GM23338 (cell line): Measurements from ENCODE around the gene SLC39A10. TPM values are rescaled to one million over a fixed set of nuclear protein-coding genes. Genes with fewer than 3 reads are reported as not detected.

Source experiments
- ATAC-seq: fragments of 200-7000 bp; cut with Tn5 transposase; 3 replicates; pipeline ENCODE4 v1.9.1; 2020
- DNase-seq: peaks from one replicate; pipeline ENCODE4 v3.0.0-alpha.2; 2015; ENCODE audit warnings: low spot score
- H2AFZ ChIP-seq: fragments of 200-600 bp; sonication (generic); 2 replicates; pipeline ENCODE4 v1.8.0; 2016; ENCODE audit warnings: antibody characterized with exemption, mild to moderate bottlenecking, moderate library complexity
- H3F3A ChIP-seq: fragments of 200-600 bp; sonication (generic); replicated peaks from 2 replicates; pipeline ENCODE4 v1.8.0; 2017; ENCODE audit warnings: antibody characterized with exemption, mixed run types, low read depth
- H3K27ac ChIP-seq: fragments of 200-600 bp; sonication (generic); 2 replicates; pipeline ENCODE4 v1.6.1; 2016; ENCODE audit warnings: low read depth
- H3K27me3 ChIP-seq: fragments of 200-600 bp; sonication (generic); 2 replicates; pipeline ENCODE4 v1.8.0; 2016; ENCODE audit warnings: mild to moderate bottlenecking, mixed run types, moderate library complexity; ENCODE audit not compliant: insufficient read depth
- H3K36me3 ChIP-seq: fragments of 200-600 bp; sonication (generic); 2 replicates; pipeline ENCODE4 v1.8.0; 2016; ENCODE audit warnings: mild to moderate bottlenecking; ENCODE audit not compliant: insufficient read depth
- H3K4me1 ChIP-seq: fragments of 200-600 bp; sonication (generic); 2 replicates; pipeline ENCODE4 v1.8.0; 2016; ENCODE audit warnings: mild to moderate bottlenecking, moderate library complexity; ENCODE audit not compliant: insufficient read depth
- H3K4me2 ChIP-seq: fragments of 200-600 bp; sonication (generic); 2 replicates; pipeline ENCODE4 v1.7.1; 2017; ENCODE audit warnings: mixed run types
- H3K4me3 ChIP-seq: fragments of 200-600 bp; sonication (generic); 2 replicates; pipeline ENCODE4 v1.6.1; 2016; ENCODE audit warnings: mixed run types
- H3K79me2 ChIP-seq: fragments of 200-600 bp; sonication (generic); replicated peaks from 2 replicates; pipeline ENCODE4 v1.8.0; 2017; ENCODE audit warnings: mild to moderate bottlenecking; ENCODE audit not compliant: insufficient read depth
- H3K9me2 ChIP-seq: fragments of 200-600 bp; sonication (generic); 2 replicates; pipeline ENCODE4 v1.8.0; 2017; ENCODE audit not compliant: insufficient read depth
- H4K20me1 ChIP-seq: fragments of 200-600 bp; sonication (generic); replicated peaks from 2 replicates; pipeline ENCODE4 v1.8.0; 2017; ENCODE audit warnings: mild to moderate bottlenecking; ENCODE audit not compliant: insufficient read depth
- H3K27ac Mint-ChIP-seq: 2 replicates; pipeline ENCODE4 v1.8.0; 2020; ENCODE audit warnings: inconsistent platforms, mild to moderate bottlenecking, moderate library complexity, mixed read lengths
- H3K27me3 Mint-ChIP-seq: 3 replicates; pipeline ENCODE4 v1.8.0; 2022; ENCODE audit warnings: low read depth, mild to moderate bottlenecking, moderate library complexity, mixed read lengths, inconsistent platforms; ENCODE audit not compliant: insufficient read depth, poor library complexity
- H3K36me3 Mint-ChIP-seq: 3 replicates; pipeline ENCODE4 v1.8.0; 2021; ENCODE audit warnings: low read depth, mild to moderate bottlenecking, inconsistent platforms, moderate library complexity, mixed read lengths
- H3K4me1 Mint-ChIP-seq: 3 replicates; pipeline ENCODE4 v1.8.0; 2020; ENCODE audit warnings: mild to moderate bottlenecking, inconsistent platforms, mixed read lengths
- H3K4me3 Mint-ChIP-seq: 3 replicates; pipeline ENCODE4 v1.8.0; 2021; ENCODE audit warnings: moderate library complexity, mild to moderate bottlenecking, inconsistent platforms, mixed read lengths
- H3K9me3 Mint-ChIP-seq: 3 replicates; pipeline ENCODE4 v1.8.0; 2020; ENCODE audit warnings: moderate library complexity, mild to moderate bottlenecking, inconsistent platforms, mixed read lengths
- CREB1 ChIP-seq: fragments of 250-450 bp; sonication (Bioruptor Pico); IDR thresholded peaks from 2 replicates; pipeline ENCODE4 v1.5.0; 2020; ENCODE audit warnings: low read depth, mild to moderate bottlenecking, moderate library complexity
- CTCF ChIP-seq, 2 experiments: fragments of 200-600 bp in 1 of 2; sonication (generic) in 1 of 2; conservative IDR thresholded peaks; 2 replicates each; pipeline versions ENCODE4 v1.5.1 to v1.6.1; 2016 to 2017; ENCODE audit warnings: antibody characterized with exemption in 2 of 2, low read depth in 2 of 2, mild to moderate bottlenecking in 2 of 2, moderate library complexity in 1 of 2
- ETS1 ChIP-seq: IDR thresholded peaks from 2 replicates; pipeline ENCODE4 v1.6.1; 2016; ENCODE audit warnings: antibody characterized with exemption
- EZH2 ChIP-seq: fragments of 200-600 bp; sonication (generic); IDR thresholded peaks from one replicate; pipeline ENCODE4 v1.8.0; 2017; ENCODE audit warnings: antibody characterized with exemption, mild to moderate bottlenecking, low read depth; ENCODE audit not compliant: unreplicated experiment
- EZH2phosphoT487 ChIP-seq: fragments of 200-600 bp; sonication (generic); IDR thresholded peaks from one replicate; pipeline ENCODE4 v1.8.1; 2018; ENCODE audit warnings: antibody characterized with exemption; ENCODE audit not compliant: unreplicated experiment
- JUNB ChIP-seq: IDR thresholded peaks from one replicate; pipeline ENCODE4 v1.6.1; 2016; ENCODE audit warnings: antibody characterized with exemption; ENCODE audit not compliant: unreplicated experiment
- NANOG ChIP-seq: IDR thresholded peaks from 2 replicates; pipeline ENCODE4 v1.6.1; 2016; ENCODE audit warnings: antibody characterized with exemption, borderline replicate concordance
- POLR2AphosphoS5 ChIP-seq: IDR thresholded peaks from 2 replicates; pipeline ENCODE4 v1.6.1; 2016; ENCODE audit warnings: antibody characterized with exemption, low read depth
- REST ChIP-seq: IDR thresholded peaks from one replicate; pipeline ENCODE4 v1.6.1; 2018; ENCODE audit warnings: antibody characterized with exemption; ENCODE audit not compliant: unreplicated experiment
- STAT1 ChIP-seq: IDR thresholded peaks from one replicate; pipeline ENCODE4 v1.6.1; 2016; ENCODE audit warnings: antibody characterized with exemption; ENCODE audit not compliant: unreplicated experiment
- ZNF114 ChIP-seq: fragments of 250-450 bp; sonication (Bioruptor Pico); IDR thresholded peaks from 2 replicates; pipeline ENCODE4 v1.5.0; 2020; ENCODE audit warnings: mild to moderate bottlenecking, moderate library complexity
- ZNF331 ChIP-seq: fragments of 250-450 bp; sonication (Bioruptor Pico); IDR thresholded peaks from 2 replicates; pipeline ENCODE4 v1.5.0; 2020; ENCODE audit warnings: low read depth, mild to moderate bottlenecking, moderate library complexity
- polyA plus RNA-seq: library from polyadenylated mRNA; unstranded; fragments of >200 nt; fragmentation: Nextera tagmentation; extraction: Ambion mirVana; gene quantifications from 2 replicates; pipeline ENCODE4 v1.2.1, GENCODE V29; 2016
- total RNA-seq: library from RNA; depleted of rRNA; stranded (reverse); fragments of >200 nt; shearing (Covaris generic); gene quantifications from 2 replicates; pipeline ENCODE4 v1.2.3, GENCODE V29; 2014
- TF ChIP-seq, protein P1 (sequence below): fragments of 250-450 bp; sonication (Bioruptor Pico); IDR thresholded peaks from 2 replicates; pipeline ENCODE4 v1.5.0; 2020; ENCODE audit warnings: mild to moderate bottlenecking, moderate library complexity

SLC39A10 gene
- total and polyA plus RNA-seq, 2 experiments from 2014 or later = 261 to 356 TPM

DNA sequence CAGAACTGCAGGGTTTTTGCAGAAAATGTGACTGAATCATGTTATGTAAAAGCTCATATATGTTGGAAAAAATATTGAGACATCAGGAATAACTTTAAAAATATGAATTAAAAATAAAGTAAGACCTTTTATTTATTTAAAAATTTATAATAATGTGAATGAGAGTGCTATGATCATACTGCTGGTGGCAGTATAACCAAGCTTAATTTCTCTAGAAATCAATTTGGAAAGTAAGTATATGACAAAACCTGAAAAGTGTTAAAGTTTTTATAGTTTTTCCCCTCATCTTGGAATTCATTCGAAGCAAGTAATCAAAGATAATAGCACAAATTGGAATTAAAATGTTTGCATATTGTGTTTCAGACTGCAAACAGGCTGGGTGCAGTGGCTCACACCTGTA is 7.5 kb downstream of the SLC39A10 start:
- H3K36me3 ChIP-seq = no peaks in the 10 kb centered on the region
- H3K27ac ChIP-seq = no peak overlapping the region
- no peak; a peak in 1 of 4 replicates for TF ChIP-seq CTCF (conservative IDR thresholded peaks at IDR 0.05; ENCODE audit: low read depth in 2 of 2)
- no peak for TF ChIP-seq JUNB
- no peak for TF ChIP-seq ETS1
- no peak for TF ChIP-seq ZNF114 (CRISPR knock-in tag)
- TF ChIP-seq ZNF331 = no peak
- TF ChIP-seq EZH2phosphoT487 = no peak
- no peak for TF ChIP-seq NANOG
- no peak for TF ChIP-seq POLR2AphosphoS5
- no peak for TF ChIP-seq STAT1
- TF ChIP-seq, protein P1, sequence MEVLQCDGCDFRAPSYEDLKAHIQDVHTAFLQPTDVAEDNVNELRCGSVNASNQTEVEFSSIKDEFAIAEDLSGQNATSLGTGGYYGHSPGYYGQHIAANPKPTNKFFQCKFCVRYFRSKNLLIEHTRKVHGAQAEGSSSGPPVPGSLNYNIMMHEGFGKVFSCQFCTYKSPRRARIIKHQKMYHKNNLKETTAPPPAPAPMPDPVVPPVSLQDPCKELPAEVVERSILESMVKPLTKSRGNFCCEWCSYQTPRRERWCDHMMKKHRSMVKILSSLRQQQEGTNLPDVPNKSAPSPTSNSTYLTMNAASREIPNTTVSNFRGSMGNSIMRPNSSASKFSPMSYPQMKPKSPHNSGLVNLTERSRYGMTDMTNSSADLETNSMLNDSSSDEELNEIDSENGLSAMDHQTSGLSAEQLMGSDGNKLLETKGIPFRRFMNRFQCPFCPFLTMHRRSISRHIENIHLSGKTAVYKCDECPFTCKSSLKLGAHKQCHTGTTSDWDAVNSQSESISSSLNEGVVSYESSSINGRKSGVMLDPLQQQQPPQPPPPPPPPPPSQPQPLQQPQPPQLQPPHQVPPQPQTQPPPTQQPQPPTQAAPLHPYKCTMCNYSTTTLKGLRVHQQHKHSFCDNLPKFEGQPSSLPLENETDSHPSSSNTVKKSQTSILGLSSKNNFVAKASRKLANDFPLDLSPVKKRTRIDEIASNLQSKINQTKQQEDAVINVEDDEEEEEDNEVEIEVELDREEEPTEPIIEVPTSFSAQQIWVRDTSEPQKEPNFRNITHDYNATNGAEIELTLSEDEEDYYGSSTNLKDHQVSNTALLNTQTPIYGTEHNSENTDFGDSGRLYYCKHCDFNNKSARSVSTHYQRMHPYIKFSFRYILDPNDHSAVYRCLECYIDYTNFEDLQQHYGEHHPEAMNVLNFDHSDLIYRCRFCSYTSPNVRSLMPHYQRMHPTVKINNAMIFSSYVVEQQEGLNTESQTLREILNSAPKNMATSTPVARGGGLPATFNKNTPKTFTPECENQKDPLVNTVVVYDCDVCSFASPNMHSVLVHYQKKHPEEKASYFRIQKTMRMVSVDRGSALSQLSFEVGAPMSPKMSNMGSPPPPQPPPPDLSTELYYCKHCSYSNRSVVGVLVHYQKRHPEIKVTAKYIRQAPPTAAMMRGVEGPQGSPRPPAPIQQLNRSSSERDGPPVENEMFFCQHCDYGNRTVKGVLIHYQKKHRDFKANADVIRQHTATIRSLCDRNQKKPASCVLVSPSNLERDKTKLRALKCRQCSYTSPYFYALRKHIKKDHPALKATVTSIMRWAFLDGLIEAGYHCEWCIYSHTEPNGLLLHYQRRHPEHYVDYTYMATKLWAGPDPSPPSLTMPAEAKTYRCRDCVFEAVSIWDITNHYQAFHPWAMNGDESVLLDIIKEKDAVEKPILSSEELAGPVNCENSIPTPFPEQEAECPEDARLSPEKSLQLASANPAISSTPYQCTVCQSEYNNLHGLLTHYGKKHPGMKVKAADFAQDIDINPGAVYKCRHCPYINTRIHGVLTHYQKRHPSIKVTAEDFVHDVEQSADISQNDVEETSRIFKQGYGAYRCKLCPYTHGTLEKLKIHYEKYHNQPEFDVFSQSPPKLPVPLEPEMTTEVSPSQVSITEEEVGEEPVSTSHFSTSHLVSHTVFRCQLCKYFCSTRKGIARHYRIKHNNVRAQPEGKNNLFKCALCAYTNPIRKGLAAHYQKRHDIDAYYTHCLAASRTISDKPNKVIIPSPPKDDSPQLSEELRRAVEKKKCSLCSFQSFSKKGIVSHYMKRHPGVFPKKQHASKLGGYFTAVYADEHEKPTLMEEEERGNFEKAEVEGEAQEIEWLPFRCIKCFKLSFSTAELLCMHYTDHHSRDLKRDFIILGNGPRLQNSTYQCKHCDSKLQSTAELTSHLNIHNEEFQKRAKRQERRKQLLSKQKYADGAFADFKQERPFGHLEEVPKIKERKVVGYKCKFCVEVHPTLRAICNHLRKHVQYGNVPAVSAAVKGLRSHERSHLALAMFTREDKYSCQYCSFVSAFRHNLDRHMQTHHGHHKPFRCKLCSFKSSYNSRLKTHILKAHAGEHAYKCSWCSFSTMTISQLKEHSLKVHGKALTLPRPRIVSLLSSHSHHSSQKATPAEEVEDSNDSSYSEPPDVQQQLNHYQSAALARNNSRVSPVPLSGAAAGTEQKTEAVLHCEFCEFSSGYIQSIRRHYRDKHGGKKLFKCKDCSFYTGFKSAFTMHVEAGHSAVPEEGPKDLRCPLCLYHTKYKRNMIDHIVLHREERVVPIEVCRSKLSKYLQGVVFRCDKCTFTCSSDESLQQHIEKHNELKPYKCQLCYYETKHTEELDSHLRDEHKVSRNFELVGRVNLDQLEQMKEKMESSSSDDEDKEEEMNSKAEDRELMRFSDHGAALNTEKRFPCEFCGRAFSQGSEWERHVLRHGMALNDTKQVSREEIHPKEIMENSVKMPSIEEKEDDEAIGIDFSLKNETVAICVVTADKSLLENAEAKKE (CRISPR knock-in tag) = no peak
- TF ChIP-seq REST = no peak
- TF ChIP-seq CREB1 = no peak
- TF ChIP-seq EZH2 = no peak
- H3K4me2 ChIP-seq = no peak overlapping the region
- peaks cover 100% of the 10 kb centered on the region for H3K79me2 ChIP-seq
- H3K9me2 ChIP-seq = no peaks in the 10 kb centered on the region
- ATAC-seq = no peak
- no peak overlapping the region for H2AFZ ChIP-seq
- Mint-ChIP-seq H3K27ac (no peak overlapping the region), H3K36me3 (no peaks in the 10 kb centered on the region), H3K4me3 (no peak overlapping the region), H3K9me3 (no peaks in the 10 kb centered on the region), H3K27me3 (peaks cover 1% of the 10 kb centered on the region), H3K4me1 (peaks cover 35% of the 10 kb centered on the region)
- DNase-seq = no peak
- H4K20me1 ChIP-seq = peaks cover 24% of the 10 kb centered on the region; the same call in 1 of the 2 replicates
- H3K4me3 ChIP-seq = no peak overlapping the region
- H3F3A ChIP-seq = no peaks in the 10 kb centered on the region
- H3K4me1 ChIP-seq = peaks cover 13% of the 10 kb centered on the region
- H3K27me3 ChIP-seq = no peaks in the 10 kb centered on the region
